ENCODE data around the gene ATP2A3. TPM values are rescaled to one million over a fixed set of nuclear protein-coding genes. Genes with fewer than 3 reads are reported as not detected.

Gene ATP2A3
- total and polyA plus RNA-seq, 10 donors: 103 to 240 (median 194) TPM

DNA sequence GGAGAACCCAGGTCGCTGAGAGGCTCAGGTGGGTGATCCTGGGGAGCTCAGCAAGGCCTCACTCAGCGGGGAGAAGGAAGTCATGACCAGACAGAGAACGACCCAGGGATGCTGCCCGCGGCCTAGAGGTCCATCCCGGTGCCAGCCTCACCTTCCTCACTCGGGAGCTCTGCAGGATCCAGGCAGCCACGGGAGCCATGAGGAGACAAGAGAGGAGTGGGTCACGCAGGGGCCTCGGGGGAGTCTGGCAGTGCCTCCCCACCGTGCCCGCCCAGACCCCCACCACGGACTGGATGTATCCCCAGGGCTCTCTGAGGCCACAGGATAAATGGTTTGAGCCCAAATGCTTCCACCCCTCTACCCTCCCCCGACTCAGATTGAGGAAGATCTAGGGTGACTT is 10.7 kb downstream of the ATP2A3 start:
- H3K27ac ChIP-seq: no peak overlapping the region
- 83 to 95% (median 90%) methylated on average over 10 to 14 of the region's 14 CpGs for WGBS, 5 donors
- TF ChIP-seq, protein P1, sequence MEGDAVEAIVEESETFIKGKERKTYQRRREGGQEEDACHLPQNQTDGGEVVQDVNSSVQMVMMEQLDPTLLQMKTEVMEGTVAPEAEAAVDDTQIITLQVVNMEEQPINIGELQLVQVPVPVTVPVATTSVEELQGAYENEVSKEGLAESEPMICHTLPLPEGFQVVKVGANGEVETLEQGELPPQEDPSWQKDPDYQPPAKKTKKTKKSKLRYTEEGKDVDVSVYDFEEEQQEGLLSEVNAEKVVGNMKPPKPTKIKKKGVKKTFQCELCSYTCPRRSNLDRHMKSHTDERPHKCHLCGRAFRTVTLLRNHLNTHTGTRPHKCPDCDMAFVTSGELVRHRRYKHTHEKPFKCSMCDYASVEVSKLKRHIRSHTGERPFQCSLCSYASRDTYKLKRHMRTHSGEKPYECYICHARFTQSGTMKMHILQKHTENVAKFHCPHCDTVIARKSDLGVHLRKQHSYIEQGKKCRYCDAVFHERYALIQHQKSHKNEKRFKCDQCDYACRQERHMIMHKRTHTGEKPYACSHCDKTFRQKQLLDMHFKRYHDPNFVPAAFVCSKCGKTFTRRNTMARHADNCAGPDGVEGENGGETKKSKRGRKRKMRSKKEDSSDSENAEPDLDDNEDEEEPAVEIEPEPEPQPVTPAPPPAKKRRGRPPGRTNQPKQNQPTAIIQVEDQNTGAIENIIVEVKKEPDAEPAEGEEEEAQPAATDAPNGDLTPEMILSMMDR (IDR thresholded peaks at IDR 0.05 in 8 of 11, conservative IDR thresholded peaks at IDR 0.05 in 3 of 11): no peak
- no peak for TF ChIP-seq POLR2AphosphoS5 (IDR thresholded peaks at IDR 0.05)
- no peak for TF ChIP-seq POLR2A (IDR thresholded peaks at IDR 0.05)
- peaks cover 13 to 56% (median 34%) of the 10 kb centered on the region in 6 donors for H3K4me1 ChIP-seq
- DNase-seq: no peak
- no peak overlapping the region for H3K4me3 ChIP-seq
- H3K36me3 ChIP-seq: peaks cover 0 to 99% (median 40%) of the 10 kb centered on the region in 6 donors
- no peaks in the 10 kb centered on the region for H3K9me3 ChIP-seq
- intact Hi-C loops (cut with DNase I; ENCODE audit: low total_unique reads): no loop called here
- H3K27me3 ChIP-seq (replicated peaks in 1 of 7): no peaks in the 10 kb centered on the region

DNA sequence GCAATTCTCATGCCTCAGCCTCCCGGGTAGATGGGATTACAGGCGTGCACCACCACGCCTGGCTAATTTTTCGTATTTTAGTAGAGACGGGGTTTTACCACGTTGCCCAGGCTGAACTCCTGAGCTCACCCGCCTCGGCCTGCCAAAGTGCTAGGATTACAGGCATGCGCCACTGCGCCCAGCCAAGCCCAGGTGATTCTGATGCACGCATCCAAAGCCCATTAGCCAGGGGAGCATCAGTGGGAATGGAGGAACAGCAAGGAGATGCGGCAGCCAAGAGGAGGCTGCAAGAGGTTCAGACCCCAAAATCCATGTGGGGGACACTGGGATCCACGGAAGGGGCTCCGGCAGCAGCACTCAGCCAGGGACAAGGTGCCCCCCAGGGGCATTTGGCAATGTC is 12.1 kb downstream of the ATP2A3 start:
- Histone ChIP-seq H3K27ac (no peak overlapping the region), H3K4me3 (no peak overlapping the region), H3K9me3 (no peaks in the 10 kb centered on the region), H3K27me3 (replicated peaks in 1 of 7) (no peaks in the 10 kb centered on the region), H3K36me3 (peaks cover 0 to 100% (median 50%) of the 10 kb centered on the region in 6 donors), H3K4me1 (peaks cover 6 to 43% (median 22%) of the 10 kb centered on the region in 6 donors)
- TF ChIP-seq POLR2AphosphoS5 (IDR thresholded peaks at IDR 0.05) (no peak), POLR2A (IDR thresholded peaks at IDR 0.05) (no peak)
- TF ChIP-seq, protein P1 (IDR thresholded peaks at IDR 0.05 in 8 of 11, conservative IDR thresholded peaks at IDR 0.05 in 3 of 11): no peak
- intact Hi-C loops (cut with DNase I; ENCODE audit: low total_unique reads): no loop called here
- WGBS, 5 donors: 95 to 96% (median 95%) methylated on average over 8 to 14 of the region's 14 CpGs
- DNase-seq: no peak

DNA sequence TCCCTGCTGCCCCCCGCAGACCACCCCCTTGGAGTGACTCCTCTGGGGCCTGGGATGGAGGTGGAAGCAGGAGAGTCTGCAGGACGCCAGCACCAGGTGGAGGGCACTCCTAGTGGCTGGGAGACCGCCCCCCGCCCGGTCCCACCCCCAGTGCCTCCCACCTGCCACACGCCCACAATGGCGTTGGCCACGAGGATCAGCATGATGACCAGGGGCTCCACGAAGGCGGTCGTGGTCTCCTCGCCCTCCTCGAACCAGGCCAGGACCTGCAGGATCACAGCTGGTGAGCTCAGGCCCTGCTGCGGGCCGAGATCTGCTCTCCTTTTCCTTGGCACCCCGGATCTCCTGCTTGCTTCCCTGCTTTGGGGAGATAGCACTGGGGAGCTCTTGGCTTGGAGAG is 12.8 kb downstream of the ATP2A3 start:
- intact Hi-C loops (cut with DNase I; ENCODE audit: low total_unique reads): no loop called here
- Histone ChIP-seq H3K27me3 (replicated peaks in 1 of 7) (no peaks in the 10 kb centered on the region), H3K9me3 (no peaks in the 10 kb centered on the region), H3K27ac (no peak overlapping the region), H3K4me1 (peaks cover 0 to 35% (median 15%) of the 10 kb centered on the region in 6 donors), H3K36me3 (peaks cover 0 to 100% (median 57%) of the 10 kb centered on the region in 6 donors), H3K4me3 (no peak overlapping the region)
- peak in 2 of 3 donors; percentile 6 to 29 for TF ChIP-seq POLR2AphosphoS5 (IDR thresholded peaks at IDR 0.05)
- no peak for TF ChIP-seq POLR2A (IDR thresholded peaks at IDR 0.05)
- DNase-seq: no peak
- WGBS, 5 donors: 86 to 94% (median 92%) methylated on average over 7 to 16 of the region's 16 CpGs

DNA sequence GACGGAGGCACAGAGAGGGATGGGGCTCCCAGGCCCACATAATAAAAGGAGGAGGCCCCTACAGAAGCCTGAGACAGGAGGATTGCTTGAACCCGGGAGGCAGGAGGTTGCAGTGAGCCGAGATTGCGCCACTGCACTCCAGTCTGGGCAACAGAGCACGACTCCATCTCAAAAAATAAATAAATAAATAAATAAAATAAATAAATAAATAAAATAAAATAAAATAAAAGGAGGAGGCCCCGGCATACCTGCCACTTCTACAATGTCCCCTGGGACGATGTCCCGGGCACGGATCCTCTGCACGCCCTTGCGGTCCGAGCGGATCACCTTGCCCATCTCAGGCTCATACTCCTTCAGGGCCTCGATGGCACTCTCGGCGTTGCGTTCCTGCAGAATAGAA is 13.2 kb downstream of the ATP2A3 start:
- no peaks in the 10 kb centered on the region for H3K9me3 ChIP-seq
- TF ChIP-seq POLR2A (IDR thresholded peaks at IDR 0.05): no peak
- TF ChIP-seq POLR2AphosphoS5 (IDR thresholded peaks at IDR 0.05): no peak
- TF ChIP-seq, protein P1 (IDR thresholded peaks at IDR 0.05 in 8 of 11, conservative IDR thresholded peaks at IDR 0.05 in 3 of 11): no peak
- peaks cover 0 to 100% (median 62%) of the 10 kb centered on the region in 6 donors for H3K36me3 ChIP-seq
- intact Hi-C loops (cut with DNase I; ENCODE audit: low total_unique reads): no loop called here
- no peak for DNase-seq
- H3K4me3 ChIP-seq: no peak overlapping the region
- no peaks in the 10 kb centered on the region for H3K27me3 ChIP-seq (replicated peaks in 1 of 7)
- H3K4me1 ChIP-seq: peaks cover 0 to 31% (median 14%) of the 10 kb centered on the region in 6 donors
- H3K27ac ChIP-seq: no peak overlapping the region
- 93 to 96% (median 95%) methylated on average over 17 of the region's 17 CpGs for WGBS, 5 donors
